GM19025 (cell line): ENCODE data around the gene TRPM5.

ENCODE experiments used
- ATAC-seq: cut with Tn5 transposase; IDR thresholded peaks from one replicate; pipeline ENCODE4 v1.9.1; 2021; ENCODE audit warnings: mild to moderate bottlenecking, low read depth, moderate library complexity; ENCODE audit not compliant: unreplicated experiment

The TRPM5 gene

GRCh38 chr11:2423157-2424025, 20.9 kb downstream of the TRPM5 start:
- no peak for ATAC-seq

GRCh38 chr11:2422461-2423156, 21.7 kb downstream of the TRPM5 start:
- no peak for ATAC-seq

- no peak for ATAC-seq
These were observed 22.3 kb downstream of the TRPM5 start for GRCh38 chr11:2421996-2422395.

- ATAC-seq, result no peak
These were observed 22.9 kb downstream of the TRPM5 start for GRCh38 chr11:2421226-2421994.

GRCh38 chr11:2420502-2421225, 23.6 kb downstream of the TRPM5 start:
- ATAC-seq, result no peak

GRCh38 chr11:2419638-2420501, 24.4 kb downstream of the TRPM5 start:
- ATAC-seq, result no peak

GRCh38 chr11:2418693-2419360, 25.5 kb downstream of the TRPM5 start:
- no peak for ATAC-seq

GRCh38 chr11:2417856-2418692, 26.2 kb downstream of the TRPM5 start:
- no peak for ATAC-seq

- no peak for ATAC-seq
These were observed 27.5 kb downstream of the TRPM5 start for GRCh38 chr11:2416765-2417164.

GRCh38 chr11:2415601-2416380, 28.5 kb downstream of the TRPM5 start:
- ATAC-seq, result no peak

- no peak for ATAC-seq
These were observed 29.1 kb downstream of the TRPM5 start for GRCh38 chr11:2415171-2415570.

GRCh38 chr11:2414616-2415015, 29.7 kb downstream of the TRPM5 start:
- ATAC-seq, result no peak

GRCh38 chr11:2413742-2414579, 30.4 kb downstream of the TRPM5 start:
- ATAC-seq, result no peak

GRCh38 chr11:2412323-2412722, 32.0 kb downstream of the TRPM5 start:
- ATAC-seq, result no peak

- ATAC-seq, result no peak
These were observed 32.6 kb downstream of the TRPM5 start for GRCh38 chr11:2411446-2412305.

GRCh38 chr11:2410616-2411015, 33.7 kb downstream of the TRPM5 start:
- ATAC-seq, result no peak
